K562 (cell line): ENCODE measurements around the gene AFDN. TPM values are rescaled to one million over a fixed set of nuclear protein-coding genes. Genes with fewer than 3 reads are reported as not detected.

Experiments used
- ATAC-seq: fragments of 200-7000 bp; cut with Tn5 transposase; 3 replicates; pipeline ENCODE4 v1.9.1; 2020; ENCODE audit warnings: moderate library complexity
- BruUV-seq: library from RNA; stranded (reverse); fragments of 400-500 nt; replicated peaks from 2 replicates; lab custom pipeline; 2021; lab: Mats Ljungman, UMichigan
- CTCF ChIA-PET: fragments of 300-600 bp; formaldehyde crosslinking; extraction: SDS; loops from one replicate; lab custom pipeline; 2021; ENCODE audit warnings: low intra/inter-chr PET ratio; lab: Yijun Ruan, JAX
- POLR2A ChIA-PET: fragments of 300-600, 350-650 bp; sonication (Branson Sonifier 250); formaldehyde crosslinking; extraction: SDS; loops from one replicate; lab custom pipeline; 2021; ENCODE audit warnings: antibody characterized with exemption, inconsistent platforms; lab: Yijun Ruan, JAX
- DNase-seq, 4 experiments: peaks; one replicate each; pipeline versions ENCODE4 v3.0.0 to v3.0.0-alpha.2; 2011 to 2018; ENCODE audit warnings: low spot score in 3 of 4, mixed read lengths in 3 of 4; ENCODE audit errors: extremely low read depth in 1 of 4
- FAIRE-seq: peaks from 2 replicates; lab custom pipeline; 2011; peaks lifted over from hg19 to GRCh38; lab: Jason Lieb, UNC
- H2AFZ ChIP-seq: 2 replicates; pipeline ENCODE4 v1.6.0; 2011; ENCODE audit warnings: low read depth, low read length, control low read depth, inconsistent platforms
- H3K27ac ChIP-seq: fragments of 200-600 bp; 3 replicates; pipeline ENCODE4 v1.8.0; 2011; ENCODE audit warnings: low read depth, mild to moderate bottlenecking, control low read depth, inconsistent platforms, low read length, moderate library complexity, mixed read lengths; ENCODE audit errors: extremely low read depth
- H3K27me3 ChIP-seq, 2 experiments: fragments of 300-600 bp in 1 of 2; 2 replicates in 1 of 2; 3 replicates in 1 of 2; pipeline versions ENCODE4 v1.6.0 to v1.8.0; 2011; ENCODE audit warnings: inconsistent platforms in 2 of 2, low read length in 2 of 2, mild to moderate bottlenecking in 1 of 2, mixed read lengths in 1 of 2, moderate library complexity in 1 of 2; ENCODE audit not compliant: control insufficient read depth in 2 of 2, insufficient read depth in 2 of 2
- H3K36me3 ChIP-seq: fragments of 300-600 bp; 3 replicates; pipeline ENCODE4 v1.8.0; 2011; ENCODE audit warnings: mild to moderate bottlenecking, low read length, inconsistent platforms; ENCODE audit not compliant: control insufficient read depth, insufficient read depth
- H3K4me1 ChIP-seq, 2 experiments: fragments of 200-600 bp in 1 of 2; replicated peaks in 1 of 2; 2 replicates in 1 of 2; 3 replicates in 1 of 2; pipeline versions ENCODE4 v1.5.1 to v1.8.0; 2011; ENCODE audit warnings: inconsistent platforms in 2 of 2, low read length in 2 of 2, mild to moderate bottlenecking in 1 of 2, mixed read lengths in 1 of 2, moderate library complexity in 1 of 2; ENCODE audit not compliant: control insufficient read depth in 2 of 2, insufficient read depth in 2 of 2
- H3K4me2 ChIP-seq: 2 replicates; pipeline ENCODE4 v1.6.1; 2011; ENCODE audit warnings: low read length, control low read depth, inconsistent platforms, mixed read lengths; ENCODE audit not compliant: insufficient read depth
- H3K4me3 ChIP-seq: fragments of 200-600 bp; sonication (generic), shearing (Covaris generic); 2 replicates; pipeline ENCODE4 v1.5.1; 2016; ENCODE audit warnings: control low read depth, inconsistent platforms
- H3K79me2 ChIP-seq: fragments of 200-600 bp; 3 replicates; pipeline ENCODE4 v1.8.0; 2011; ENCODE audit warnings: low read length, inconsistent platforms; ENCODE audit not compliant: control insufficient read depth, insufficient read depth
- H3K9ac ChIP-seq, 2 experiments: 2 replicates each; pipeline versions ENCODE4 v1.6.0 to v1.6.1; 2011; ENCODE audit warnings: low read depth in 2 of 2, low read length in 2 of 2, control low read depth in 1 of 2, inconsistent platforms in 1 of 2, mild to moderate bottlenecking in 1 of 2, mixed read lengths in 1 of 2; ENCODE audit not compliant: insufficient read depth in 1 of 2
- H3K9me1 ChIP-seq: one replicate; pipeline ENCODE4 v1.6.0; 2011; ENCODE audit warnings: inconsistent platforms, mild to moderate bottlenecking, low read length, moderate library complexity; ENCODE audit not compliant: control insufficient read depth, insufficient read depth
- H3K9me3 ChIP-seq: replicated peaks from 2 replicates; pipeline ENCODE4 v1.5.1; 2011; ENCODE audit warnings: low read depth, low read length, inconsistent platforms; ENCODE audit not compliant: control insufficient read depth, insufficient read depth
- H4K20me1 ChIP-seq: replicated peaks from 2 replicates; pipeline ENCODE4 v1.6.1; 2011; ENCODE audit warnings: low read length, inconsistent platforms, mixed read lengths; ENCODE audit not compliant: control insufficient read depth, insufficient read depth
- ATF3 ChIP-seq, 2 experiments: fragments of 450-650 bp in 1 of 2; sonication (generic) in 1 of 2; formaldehyde crosslinking in 1 of 2; IDR thresholded peaks in 1 of 2; conservative IDR thresholded peaks in 1 of 2; 2 replicates each; pipeline versions ENCODE4 v1.6.1 to v1.8.1; 2016 to 2023; ENCODE audit warnings: mild to moderate bottlenecking in 2 of 2, moderate library complexity in 2 of 2, inconsistent platforms in 1 of 2, missing genetic modification reagents in 1 of 2
- DDX20 ChIP-seq: fragments of 450-650 bp; IDR thresholded peaks from 2 replicates; pipeline ENCODE4 v1.6.1; 2016; ENCODE audit warnings: missing genetic modification characterization, low read depth, mild to moderate bottlenecking, missing compliant biosample characterization, moderate library complexity
- E2F4 ChIP-seq: sonication (generic); formaldehyde crosslinking; IDR thresholded peaks from 2 replicates; pipeline ENCODE4 v1.8.0; 2022; ENCODE audit warnings: mild to moderate bottlenecking, low read depth, missing genetic modification reagents
- MCM7 ChIP-seq, 2 experiments: fragments of 450-650 bp; IDR thresholded peaks; 2 replicates each; pipeline ENCODE4 v1.6.1; 2016 to 2018
- MLLT1 ChIP-seq, 2 experiments: fragments of 450-650 bp; IDR thresholded peaks; 2 replicates each; pipeline ENCODE4 v1.6.1; 2016
- PCBP1 ChIP-seq: fragments of 200-400 bp; formaldehyde crosslinking; IDR thresholded peaks from 2 replicates; pipeline ENCODE4 v1.6.1; 2018; ENCODE audit warnings: mild to moderate bottlenecking, low read depth, low read length; ENCODE audit not compliant: poor library complexity, severe bottlenecking
- PRMT5 ChIP-seq: sonication (generic); formaldehyde crosslinking; IDR thresholded peaks from 2 replicates; pipeline ENCODE4 v1.5.0; 2020; ENCODE audit warnings: missing genetic modification reagents
- RBM25 ChIP-seq: fragments of 200-400 bp; formaldehyde crosslinking; IDR thresholded peaks from 2 replicates; pipeline ENCODE4 v1.6.1; 2018; ENCODE audit warnings: low read length, low read depth, moderate library complexity; ENCODE audit not compliant: severe bottlenecking
- RERE ChIP-seq: sonication (generic); formaldehyde crosslinking; IDR thresholded peaks from 2 replicates; pipeline ENCODE4 v1.8.0; 2023; ENCODE audit warnings: missing genetic modification reagents, mild to moderate bottlenecking, borderline replicate concordance
- SPI1 ChIP-seq: IDR thresholded peaks from 2 replicates; pipeline ENCODE4 v1.6.1; 2011; ENCODE audit warnings: low read depth, low read length, control low read depth, borderline replicate concordance
- STAG1 ChIP-seq: sonication (generic); formaldehyde crosslinking; IDR thresholded peaks from 2 replicates; pipeline ENCODE4 v1.5.0; 2020; ENCODE audit warnings: missing genetic modification reagents, borderline replicate concordance
- STAT5A ChIP-seq: IDR thresholded peaks from 2 replicates; pipeline ENCODE4 v1.6.1; 2012; ENCODE audit warnings: low read length, inconsistent platforms, borderline replicate concordance
- ZNF354B ChIP-seq: fragments of 250-450 bp; sonication (Bioruptor Pico); IDR thresholded peaks from 2 replicates; pipeline ENCODE4 v1.4.0; 2020
- ZNF76 ChIP-seq: fragments of 250-450 bp; sonication (Bioruptor Pico); IDR thresholded peaks from 2 replicates; pipeline ENCODE4 v1.4.0; 2020; ENCODE audit warnings: mild to moderate bottlenecking, moderate library complexity, borderline replicate concordance
- WGBS: fragments of 100-300 bp; shearing (Covaris generic); methylation state at CpG from one replicate; pipeline ENCODE4 v1.1.6; 2016; ENCODE audit warnings: low coverage, mixed read lengths; ENCODE audit not compliant: insufficient coverage; ENCODE audit errors: missing lambda C conversion rate; 5-methylcytosine and 5-hydroxymethylcytosine counted together
- in situ Hi-C: fragments of 300-500 bp; cut with MboI; formaldehyde crosslinking; loops from 4 replicates; pipeline ENCODE4 v1.15.0; 2018; ENCODE audit warnings: inconsistent platforms, mixed read lengths
- intact Hi-C: fragments of 100-400 bp; cut with micrococcal nuclease; formaldehyde crosslinking; loops from 2 replicates; pipeline ENCODE4 v1.14.2; 2022
- polyA plus RNA-seq, 8 experiments: library from polyadenylated mRNA; depleted of rRNA in 4 of 8; stranded (reverse) in 5 of 8; unstranded in 3 of 8; fragments of >200 nt; fragmentation: Nextera tagmentation in 2 of 8; fragmentation: Illumina TruSeq in 1 of 8; extraction: Ambion mirVana in 2 of 8; extraction: Trizol in 1 of 8; gene quantifications; 2 replicates each; pipeline versions ENCODE4 v1.2.1 to v1.2.3, GENCODE V29; 2011 to 2014; ENCODE audit warnings: inconsistent platforms in 1 of 8, missing spikeins in 1 of 8
- total RNA-seq, 7 experiments: library from RNA; depleted of rRNA in 6 of 7; stranded (reverse); fragments of >200 nt in 6 of 7; fragmentation: Illumina TruSeq in 2 of 7; extraction: Trizol in 2 of 7; gene quantifications; 2 replicates each; pipeline versions ENCODE4 v1.2.1 to v1.2.3, GENCODE V29; 2011 to 2021; ENCODE audit warnings: low replicate concordance in 1 of 7

The AFDN gene
- total and polyA plus RNA-seq, 9 of the 15 experiments (the other 6 are each of a cell fraction or from before 2014, with no cell fraction given) = 7.2 to 129 (median 105) TPM

GRCh38 chr6:167946604-167947003, 119.9 kb downstream of the AFDN start:
- ATAC-seq (no peak), DNase-seq (no peak), FAIRE-seq (no peak)
- Histone ChIP-seq H2AFZ (no peak overlapping the region), H3K27me3 (no peaks in the 10 kb centered on the region), H3K9ac (no peak overlapping the region), H3K4me1 (peaks cover 0 to under 1% of the 10 kb centered on the region in 2 experiments; a peak in 1 of 5 replicates), H3K4me3 (no peak overlapping the region), H3K9me3 (no peaks in the 10 kb centered on the region), H3K4me2 (no peak overlapping the region), H4K20me1 (no peaks in the 10 kb centered on the region), H3K36me3 (peaks cover 84% of the 10 kb centered on the region), H3K9me1 (no peaks in the 10 kb centered on the region), H3K79me2 (no peaks in the 10 kb centered on the region), H3K27ac (no peak overlapping the region)
- intact Hi-C loops = no loop called here
- 82% methylated on average over 5 of the region's 5 CpGs for WGBS
- ChIA-PET CTCF (no interaction called here), POLR2A (no interaction called here)
- no TSS peak for BruUV-seq
- in situ Hi-C loops = no loop called here
- TF ChIP-seq MLLT1 (IDR thresholded peaks at IDR 0.05) (no peak), ATF3 (IDR thresholded peaks at IDR 0.05) (no peak), ATF3 (CRISPR knock-in tag; conservative IDR thresholded peaks at IDR 0.05) (no peak), STAG1 (CRISPR knock-in tag) (no peak), ZNF354B (CRISPR knock-in tag) (no peak), PRMT5 (no peak), STAT5A (no peak), DDX20 (no peak), SPI1 (no peak), RERE (CRISPR knock-in tag) (no peak), ZNF76 (no peak), RBM25 (no peak), PCBP1 (no peak), E2F4 (no peak), MCM7 (IDR thresholded peaks at IDR 0.05) (no peak)
